Uterus (tissue), 4 donors: ENCODE measurements around the gene ERCC1. TPM values are rescaled to one million over a fixed set of nuclear protein-coding genes. Genes with fewer than 3 reads are reported as not detected.

Source experiments
- DNase-seq, 2 donors: peaks; one replicate each; pipeline ENCODE4 v3.0.0-alpha.2; 2019 to 2020
- H3K27ac ChIP-seq, 2 donors: fragments of 200-600 bp; sonication (generic); 1 replicate in 1 of 2; 2 replicates in 1 of 2; pipeline ENCODE4 v1.5.1; 2016 to 2018
- H3K27me3 ChIP-seq, 2 donors: fragments of 200-600 bp; sonication (generic); one replicate each; pipeline ENCODE4 v1.5.1; 2018 to 2019; ENCODE audit warnings: control low read depth in 1 of 2
- H3K36me3 ChIP-seq, 2 donors: fragments of 200-600 bp; sonication (generic); one replicate each; pipeline ENCODE4 v1.5.1; 2019; ENCODE audit warnings: control low read depth in 1 of 2
- H3K4me1 ChIP-seq, 2 donors: fragments of 200-600 bp; sonication (generic); one replicate each; pipeline ENCODE4 v1.5.1; 2018 to 2019; ENCODE audit warnings: control low read depth in 1 of 2
- H3K4me3 ChIP-seq, 2 donors: fragments of 200-600 bp; sonication (generic); 1 replicate in 1 of 2; 2 replicates in 1 of 2; pipeline ENCODE4 v1.5.1; 2018 to 2019; ENCODE audit warnings: mild to moderate bottlenecking in 1 of 2
- H3K9me3 ChIP-seq, 2 donors: fragments of 200-600 bp; sonication (generic); one replicate each; pipeline ENCODE4 v1.5.1; 2019; ENCODE audit warnings: control low read depth in 1 of 2
- POLR2A ChIP-seq, 2 donors: fragments of 450-650 bp; IDR thresholded peaks; one replicate each; pipeline ENCODE4 v1.6.1; 2016; ENCODE audit warnings: antibody characterized with exemption in 2 of 2, mild to moderate bottlenecking in 1 of 2, moderate library complexity in 1 of 2
- intact Hi-C: fragments of 100-400 bp; cut with DNase I; formaldehyde crosslinking; loops from one replicate; pipeline ENCODE4 v1.15.1; 2023; ENCODE audit warnings: low total_unique reads
- total RNA-seq, 4 donors: library from RNA; depleted of rRNA in 3 of 4; stranded (reverse); fragments of >200 nt in 3 of 4; gene quantifications; one replicate each; pipeline versions ENCODE4 v1.1.0 to v1.2.4, GENCODE V29; 2014 to 2023
- TF ChIP-seq, protein P1 (sequence below), 4 experiments: fragments of 200-600 bp in 2 of 4; fragments of 450-650 bp in 2 of 4; sonication (generic) in 2 of 4; IDR thresholded peaks; one replicate each; pipeline ENCODE4 v1.5.1; 2016 to 2019; ENCODE audit warnings: antibody characterized with exemption in 4 of 4, mild to moderate bottlenecking in 2 of 4, moderate library complexity in 1 of 4
- donor health status: DM: yes; HTN: yes; CAD: no.

Gene ERCC1
- total RNA-seq, 4 donors from 2014 or later = 37.9 to 130 (median 68.0) TPM

DNA sequence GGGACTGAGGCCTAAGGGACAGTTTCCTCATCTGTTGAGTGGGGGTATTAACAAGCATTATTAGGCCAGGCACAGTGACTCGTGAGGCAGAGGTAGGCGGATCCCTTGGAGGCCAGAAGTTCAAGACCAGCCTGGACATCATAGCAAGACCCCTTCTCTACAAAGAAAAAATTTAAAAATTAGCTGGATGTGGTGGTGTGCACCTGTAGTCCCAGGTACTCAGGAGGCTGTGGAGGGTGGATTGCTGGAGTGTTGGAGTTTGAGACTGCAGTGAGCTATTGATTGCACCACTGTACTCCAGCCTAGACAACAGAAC is 32.7 kb upstream of the ERCC1 start:
- H3K27ac ChIP-seq = peak overlapping the region; percentile 81 to 86
- no peak overlapping the region for H3K4me3 ChIP-seq
- no peak for DNase-seq
- H3K4me1 ChIP-seq = peaks cover 0 to 8% of the 10 kb centered on the region in 2 donors
- H3K9me3 ChIP-seq = no peaks in the 10 kb centered on the region
- H3K27me3 ChIP-seq = no peaks in the 10 kb centered on the region
- TF ChIP-seq, protein P1, sequence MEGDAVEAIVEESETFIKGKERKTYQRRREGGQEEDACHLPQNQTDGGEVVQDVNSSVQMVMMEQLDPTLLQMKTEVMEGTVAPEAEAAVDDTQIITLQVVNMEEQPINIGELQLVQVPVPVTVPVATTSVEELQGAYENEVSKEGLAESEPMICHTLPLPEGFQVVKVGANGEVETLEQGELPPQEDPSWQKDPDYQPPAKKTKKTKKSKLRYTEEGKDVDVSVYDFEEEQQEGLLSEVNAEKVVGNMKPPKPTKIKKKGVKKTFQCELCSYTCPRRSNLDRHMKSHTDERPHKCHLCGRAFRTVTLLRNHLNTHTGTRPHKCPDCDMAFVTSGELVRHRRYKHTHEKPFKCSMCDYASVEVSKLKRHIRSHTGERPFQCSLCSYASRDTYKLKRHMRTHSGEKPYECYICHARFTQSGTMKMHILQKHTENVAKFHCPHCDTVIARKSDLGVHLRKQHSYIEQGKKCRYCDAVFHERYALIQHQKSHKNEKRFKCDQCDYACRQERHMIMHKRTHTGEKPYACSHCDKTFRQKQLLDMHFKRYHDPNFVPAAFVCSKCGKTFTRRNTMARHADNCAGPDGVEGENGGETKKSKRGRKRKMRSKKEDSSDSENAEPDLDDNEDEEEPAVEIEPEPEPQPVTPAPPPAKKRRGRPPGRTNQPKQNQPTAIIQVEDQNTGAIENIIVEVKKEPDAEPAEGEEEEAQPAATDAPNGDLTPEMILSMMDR (IDR thresholded peaks at IDR 0.05) = no peak
- no peak for TF ChIP-seq POLR2A (IDR thresholded peaks at IDR 0.05)
- intact Hi-C loops = no loop called here
- H3K36me3 ChIP-seq = no peaks in the 10 kb centered on the region

DNA sequence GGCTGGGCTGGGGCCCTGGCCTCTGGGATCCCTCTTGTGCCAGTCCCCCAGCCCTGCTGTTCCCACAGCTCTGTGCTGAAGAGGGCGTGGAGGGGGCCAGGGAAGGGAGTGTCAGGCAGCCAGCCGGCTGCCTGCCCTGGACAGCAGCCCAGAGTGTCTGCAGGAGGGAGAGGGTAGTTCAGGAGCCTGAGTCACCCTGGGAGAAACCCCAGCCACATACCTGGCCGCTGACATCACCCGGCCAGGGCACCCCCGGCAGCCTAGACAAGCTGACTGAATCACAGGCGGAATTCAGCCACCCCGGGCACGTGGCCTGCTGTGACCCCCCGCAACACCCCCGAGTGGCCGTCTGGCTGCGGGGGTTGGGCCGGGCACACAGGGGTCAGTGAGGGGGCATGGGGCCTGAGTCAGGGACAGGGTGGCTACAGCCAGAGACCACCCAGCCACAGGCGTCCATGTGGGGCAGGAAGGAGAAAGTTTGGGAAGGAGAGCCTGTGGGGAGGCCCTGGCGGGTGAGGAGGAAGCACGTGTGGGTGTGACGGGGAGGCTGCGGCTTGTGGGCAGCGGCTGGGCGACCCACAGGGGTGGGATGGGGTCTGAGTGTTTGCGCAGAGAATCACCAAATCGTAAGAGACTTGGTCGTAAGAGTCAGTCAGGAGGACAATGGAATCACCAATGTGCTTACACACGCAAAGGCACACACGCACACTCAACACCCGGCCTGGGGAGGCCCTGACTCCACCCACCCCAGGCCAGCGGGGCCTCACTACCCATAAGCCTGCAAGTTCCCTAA is 32.2 kb upstream of the ERCC1 start:
- Histone ChIP-seq H3K36me3 (no peaks in the 10 kb centered on the region), H3K9me3 (no peaks in the 10 kb centered on the region), H3K27me3 (no peaks in the 10 kb centered on the region), H3K27ac (peak overlapping the region; percentile 81 to 86), H3K4me3 (no peak overlapping the region), H3K4me1 (peaks cover 0 to 8% of the 10 kb centered on the region in 2 donors)
- intact Hi-C loops = no loop called here
- peak; percentile 94 to 96 for DNase-seq
- TF ChIP-seq POLR2A (IDR thresholded peaks at IDR 0.05) = no peak
- TF ChIP-seq, protein P1 (IDR thresholded peaks at IDR 0.05) = peak in 2 of 4 experiments; percentile 4 to 7

DNA sequence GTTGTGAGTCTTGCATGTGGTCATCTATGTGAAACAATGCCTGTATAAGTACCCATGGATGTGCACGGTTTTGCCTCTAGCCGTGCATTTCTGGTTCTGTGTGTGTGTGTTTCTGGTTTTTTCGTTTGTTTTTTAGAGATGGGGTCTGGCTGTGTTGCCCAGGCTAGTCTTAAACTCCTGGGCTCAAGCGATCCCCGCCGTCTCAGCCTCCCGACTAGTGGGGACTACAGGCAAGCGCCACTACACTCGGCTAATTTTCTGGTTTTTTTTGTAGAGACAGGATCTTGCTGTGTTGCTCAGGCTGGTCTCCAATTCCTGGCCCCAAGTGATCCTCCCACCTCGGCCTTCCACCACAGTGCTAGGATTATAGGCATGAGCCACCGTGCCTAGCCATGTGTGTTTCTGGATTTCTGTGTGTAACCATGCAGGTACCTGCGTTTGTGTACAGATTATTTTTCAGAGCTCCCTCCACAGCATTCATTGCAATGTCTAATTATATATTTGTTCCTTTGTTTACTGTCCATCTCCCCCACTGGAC is 28.2 kb upstream of the ERCC1 start:
- H3K36me3 ChIP-seq = no peaks in the 10 kb centered on the region
- intact Hi-C loops = no loop called here
- no peak overlapping the region for H3K4me3 ChIP-seq
- no peaks in the 10 kb centered on the region for H3K9me3 ChIP-seq
- H3K4me1 ChIP-seq = peaks cover 0 to 8% of the 10 kb centered on the region in 2 donors
- no peak for TF ChIP-seq POLR2A (IDR thresholded peaks at IDR 0.05)
- TF ChIP-seq, protein P1 (IDR thresholded peaks at IDR 0.05) = no peak
- H3K27me3 ChIP-seq = no peaks in the 10 kb centered on the region
- DNase-seq = no peak
- peak overlapping the region in 1 of 2 donors; percentile 95 for H3K27ac ChIP-seq

GRCh38 chr19:45451131-45451849 is 27.6 kb upstream of the ERCC1 start:
- TF ChIP-seq, protein P1 (IDR thresholded peaks at IDR 0.05) = no peak
- no peak for TF ChIP-seq POLR2A (IDR thresholded peaks at IDR 0.05)
- H3K4me3 ChIP-seq = peak overlapping the region; percentile 43 to 45
- no peaks in the 10 kb centered on the region for H3K27me3 ChIP-seq
- DNase-seq = peak; percentile 54 to 59
- intact Hi-C loops = no loop called here
- peaks cover 0 to 8% of the 10 kb centered on the region in 2 donors for H3K4me1 ChIP-seq
- H3K27ac ChIP-seq = peak overlapping the region; percentile 76 to 95
- no peaks in the 10 kb centered on the region for H3K9me3 ChIP-seq
- no peaks in the 10 kb centered on the region for H3K36me3 ChIP-seq

DNA sequence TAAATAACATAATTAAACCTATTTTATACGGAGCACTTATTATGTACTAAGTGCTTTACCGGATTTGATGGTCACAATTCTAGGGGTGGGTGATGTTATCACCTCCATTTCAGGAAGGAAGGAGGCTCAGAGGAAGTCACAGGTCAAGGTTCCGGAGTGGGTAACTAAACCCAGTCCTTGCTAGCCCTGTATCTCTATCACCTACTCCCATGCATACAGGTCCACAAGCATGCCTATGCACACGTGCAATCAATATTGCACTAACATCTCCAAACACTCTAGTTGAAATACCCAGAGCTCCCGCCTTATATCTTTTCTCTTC is 26.3 kb upstream of the ERCC1 start:
- Histone ChIP-seq H3K4me1 (peaks cover 0 to under 1% of the 10 kb centered on the region in 2 donors), H3K27ac (peak overlapping the region; percentile 76 to 95), H3K27me3 (no peaks in the 10 kb centered on the region), H3K4me3 (peak overlapping the region; percentile 43 to 45), H3K9me3 (no peaks in the 10 kb centered on the region), H3K36me3 (no peaks in the 10 kb centered on the region)
- no peak for DNase-seq
- intact Hi-C loops = no loop called here
- no peak for TF ChIP-seq POLR2A (IDR thresholded peaks at IDR 0.05)
- TF ChIP-seq, protein P1 (IDR thresholded peaks at IDR 0.05) = peak in 1 of 4 experiments; percentile 1
